RWPE1 (cell line): ENCODE results near the gene BABAM2.

Experiments used
- CTCF ChIA-PET: fragments of 350-600 bp; sonication (Branson Sonifier 250); formaldehyde crosslinking; extraction: SDS; loops from one replicate; lab custom pipeline; 2021; lab: Yijun Ruan, JAX
- POLR2A ChIA-PET: fragments of 400-600 bp; formaldehyde crosslinking; extraction: SDS; loops from one replicate; lab custom pipeline; 2020; ENCODE audit warnings: antibody characterized with exemption; ENCODE audit not compliant: low non-redundant PET; lab: Yijun Ruan, JAX
- DNase-seq: peaks from one replicate; pipeline ENCODE4 v3.0.0; 2012; ENCODE audit warnings: low spot score
- H3K27ac ChIP-seq: fragments of 450-650 bp; 2 replicates; pipeline ENCODE4 v1.5.1; 2017
- TF ChIP-seq, protein P1 (sequence below): fragments of 450-650 bp; conservative IDR thresholded peaks from 2 replicates; pipeline ENCODE4 v1.5.1; 2017; ENCODE audit warnings: low read depth, mild to moderate bottlenecking

The BABAM2 gene

DNA sequence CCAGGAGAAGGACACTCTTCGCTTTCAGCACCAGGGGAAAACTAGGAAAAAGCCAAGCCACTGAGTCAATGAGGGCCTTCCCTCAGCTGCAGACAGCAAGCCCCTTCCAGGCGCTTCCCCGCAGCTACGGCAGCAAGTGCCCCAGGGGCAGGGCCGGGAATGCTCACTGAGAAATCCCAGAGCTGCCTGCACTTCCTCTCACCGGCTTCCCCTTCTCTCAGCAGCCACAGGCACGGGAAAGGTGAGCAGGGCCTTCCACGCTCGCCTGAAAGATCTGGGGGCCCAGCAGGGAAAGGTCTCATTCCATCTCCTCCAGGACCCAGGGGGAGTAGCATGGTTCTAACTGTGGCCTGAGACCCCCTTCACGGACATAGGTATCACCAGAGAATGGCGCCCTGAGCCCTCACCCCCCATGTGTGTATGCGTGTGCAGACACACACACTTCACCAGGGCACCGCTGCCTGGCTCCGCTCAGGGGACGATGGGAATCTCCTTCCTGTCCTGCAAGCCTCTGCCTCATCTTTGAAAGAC, 472.5 kb downstream of the BABAM2 start:
- H3K27ac ChIP-seq: peak overlapping the region; percentile 20; the same call in 1 of the 2 replicates
- TF ChIP-seq, protein P1, sequence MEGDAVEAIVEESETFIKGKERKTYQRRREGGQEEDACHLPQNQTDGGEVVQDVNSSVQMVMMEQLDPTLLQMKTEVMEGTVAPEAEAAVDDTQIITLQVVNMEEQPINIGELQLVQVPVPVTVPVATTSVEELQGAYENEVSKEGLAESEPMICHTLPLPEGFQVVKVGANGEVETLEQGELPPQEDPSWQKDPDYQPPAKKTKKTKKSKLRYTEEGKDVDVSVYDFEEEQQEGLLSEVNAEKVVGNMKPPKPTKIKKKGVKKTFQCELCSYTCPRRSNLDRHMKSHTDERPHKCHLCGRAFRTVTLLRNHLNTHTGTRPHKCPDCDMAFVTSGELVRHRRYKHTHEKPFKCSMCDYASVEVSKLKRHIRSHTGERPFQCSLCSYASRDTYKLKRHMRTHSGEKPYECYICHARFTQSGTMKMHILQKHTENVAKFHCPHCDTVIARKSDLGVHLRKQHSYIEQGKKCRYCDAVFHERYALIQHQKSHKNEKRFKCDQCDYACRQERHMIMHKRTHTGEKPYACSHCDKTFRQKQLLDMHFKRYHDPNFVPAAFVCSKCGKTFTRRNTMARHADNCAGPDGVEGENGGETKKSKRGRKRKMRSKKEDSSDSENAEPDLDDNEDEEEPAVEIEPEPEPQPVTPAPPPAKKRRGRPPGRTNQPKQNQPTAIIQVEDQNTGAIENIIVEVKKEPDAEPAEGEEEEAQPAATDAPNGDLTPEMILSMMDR: no peak
- no peak for DNase-seq
- CTCF ChIA-PET: no interaction called here
- POLR2A ChIA-PET: no interaction called here

GRCh38 chr2:28363686-28364280, 473.3 kb downstream of the BABAM2 start:
- ChIA-PET POLR2A (no interaction called here), CTCF (no interaction called here)
- TF ChIP-seq, protein P1: no peak
- H3K27ac ChIP-seq: no peak overlapping the region
- DNase-seq: no peak

DNA sequence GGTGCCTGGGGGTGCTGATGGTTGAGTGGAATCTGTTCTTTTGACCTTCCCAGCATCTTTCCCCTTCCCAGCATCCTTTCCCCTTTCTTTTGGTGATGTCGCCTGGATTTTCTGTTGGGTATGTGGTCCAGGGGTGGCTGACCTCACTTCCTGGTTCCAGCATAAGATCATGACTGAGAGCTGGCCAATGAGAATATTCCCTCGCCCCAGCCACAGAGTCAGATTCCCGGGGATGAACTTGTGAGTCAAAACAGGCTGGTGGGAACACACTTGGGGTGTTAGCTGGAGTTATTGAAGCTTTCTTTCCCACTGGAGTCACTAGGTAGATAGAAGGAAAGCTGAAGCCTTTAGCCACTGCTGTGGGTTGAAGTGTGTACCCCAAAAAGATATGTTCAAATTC, 474.1 kb downstream of the BABAM2 start:
- CTCF ChIA-PET: no interaction called here
- POLR2A ChIA-PET: no interaction called here
- TF ChIP-seq, protein P1: no peak
- no peak overlapping the region for H3K27ac ChIP-seq
- DNase-seq: no peak

GRCh38 chr2:28365158-28365557, 474.6 kb downstream of the BABAM2 start:
- CTCF ChIA-PET: no interaction called here
- POLR2A ChIA-PET: no interaction called here
- DNase-seq: no peak
- 0 out of 2 replicates have a peak overlapping the region, but pooled peaks have one; percentile 17 for H3K27ac ChIP-seq
- TF ChIP-seq, protein P1: no peak

DNA sequence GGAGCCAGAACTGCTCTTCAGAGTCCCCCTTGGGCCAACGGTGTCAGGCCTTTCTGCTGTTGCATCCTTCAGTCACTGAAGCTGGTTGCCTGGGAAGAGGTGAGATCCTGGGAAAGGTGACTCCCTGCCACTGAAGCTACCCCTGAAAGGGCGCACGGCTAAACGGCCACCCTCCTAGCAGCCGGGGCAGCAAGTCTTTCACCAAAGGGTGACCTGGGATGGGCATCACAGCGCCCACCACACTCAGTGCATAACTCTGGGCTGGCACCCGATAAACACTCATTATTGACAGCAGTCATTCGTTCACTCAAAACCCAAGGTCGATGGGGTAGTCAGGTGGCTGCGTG, 475.6 kb downstream of the BABAM2 start:
- DNase-seq: no peak
- POLR2A ChIA-PET: no interaction called here
- CTCF ChIA-PET: no interaction called here
- TF ChIP-seq, protein P1: no peak
- no peak overlapping the region for H3K27ac ChIP-seq

DNA sequence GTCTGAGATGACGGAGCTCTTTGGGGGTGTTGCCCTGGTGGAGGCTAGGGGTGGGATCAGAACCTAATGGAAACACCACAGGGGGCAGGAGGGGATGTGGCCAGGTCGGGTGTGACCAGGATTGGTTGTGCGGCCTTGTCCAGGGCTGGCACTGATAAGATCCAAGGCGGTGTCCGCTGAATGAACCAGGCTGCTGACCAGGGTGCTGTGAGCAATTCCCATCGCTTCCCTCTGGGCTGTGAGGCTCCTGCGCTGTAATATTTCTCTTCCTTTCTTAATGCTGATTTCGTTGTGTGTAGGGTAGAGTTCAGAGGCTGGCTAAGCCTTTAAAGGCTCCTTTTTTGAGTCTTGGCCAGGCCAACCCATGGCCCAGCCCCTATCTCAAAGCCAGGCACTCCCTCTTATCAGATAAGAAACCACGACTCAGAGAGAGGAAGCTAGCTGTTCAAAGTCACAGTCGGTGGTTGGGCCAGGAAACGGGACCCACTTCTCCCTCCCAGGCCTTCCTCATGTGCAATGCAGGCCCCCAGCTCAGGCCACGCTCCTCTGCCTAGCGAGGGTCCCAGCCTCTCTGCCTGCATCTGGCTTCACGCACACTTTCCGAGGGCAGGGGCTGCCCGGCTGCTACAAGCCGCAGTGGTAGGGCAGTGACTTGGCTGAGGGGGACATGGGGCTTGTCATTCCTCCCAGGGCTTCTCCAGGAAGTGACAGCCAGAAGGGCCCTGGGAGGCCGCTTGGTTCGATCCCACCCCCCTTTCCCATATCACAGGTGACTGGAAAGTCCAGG, 476.2 kb downstream of the BABAM2 start:
- CTCF ChIA-PET: interaction anchor here (0.6 kb wide), 1 partner anchor 349 kb away, joined by 4 read pairs; no protein-coding TSS in a partner anchor
- TF ChIP-seq, protein P1: no peak
- POLR2A ChIA-PET: no interaction called here
- no peak for DNase-seq
- H3K27ac ChIP-seq: peak overlapping the region; percentile 11; the same call in 1 of the 2 replicates
